HUES64 (cell line): Measurements from ENCODE around the gene KIF27.
"Not testable (repeated sequence)": the region's sequence is repeated elsewhere in the genome, so short reads cannot be mapped to it uniquely, and the experiment has no call there.

Experiments used
- H3K27ac ChIP-seq: 2 replicates; pipeline ENCODE4 v1.7.0; 2013; ENCODE audit warnings: low read depth, low read length, inconsistent platforms
- H3K27me3 ChIP-seq: 2 replicates; pipeline ENCODE4 v1.6.1; 2013; ENCODE audit warnings: mild to moderate bottlenecking, low read length; ENCODE audit not compliant: insufficient read depth
- H3K36me3 ChIP-seq: 2 replicates; pipeline ENCODE4 v1.6.1; 2013; ENCODE audit warnings: mild to moderate bottlenecking, low read length; ENCODE audit not compliant: insufficient read depth
- H3K4me1 ChIP-seq: 2 replicates; pipeline ENCODE4 v1.6.1; 2013; ENCODE audit warnings: mild to moderate bottlenecking, low read length, moderate library complexity; ENCODE audit not compliant: insufficient read depth
- H3K4me3 ChIP-seq: 2 replicates; pipeline ENCODE4 v1.5.1; 2013; ENCODE audit warnings: mild to moderate bottlenecking, low read length, moderate library complexity
- H3K9ac ChIP-seq: 2 replicates; pipeline ENCODE4 v1.6.1; 2013; ENCODE audit warnings: mild to moderate bottlenecking, low read depth, low read length
- H3K9me3 ChIP-seq: 2 replicates; pipeline ENCODE4 v1.6.1; 2013; ENCODE audit warnings: low read depth, low read length; ENCODE audit not compliant: insufficient read depth
- WGBS: fragments of 150-250, 120-280 bp; methylation state at CpG from one replicate; pipeline ENCODE4 v1.1.7; 2013; ENCODE audit warnings: missing lambda C conversion rate; 5-methylcytosine and 5-hydroxymethylcytosine counted together

The KIF27 gene

DNA sequence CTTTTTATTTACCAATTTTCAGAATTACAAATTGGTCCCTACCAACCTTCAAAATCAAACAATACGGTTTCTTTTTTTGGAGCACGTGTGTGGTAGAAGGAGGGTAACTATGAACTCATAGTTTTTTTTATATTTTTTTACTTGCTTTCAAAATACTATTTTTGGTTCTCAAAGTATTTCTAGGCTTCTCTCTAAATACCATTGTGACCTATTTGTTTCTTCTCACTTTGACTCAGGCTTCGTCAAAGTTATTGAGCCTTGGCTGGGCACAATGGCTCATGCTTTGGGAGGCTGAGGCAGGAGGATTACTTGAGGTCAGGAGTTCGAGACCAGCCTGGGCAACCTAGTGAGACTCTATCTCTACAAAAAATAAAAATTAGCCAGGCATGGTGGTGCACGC lies 11.6 kb upstream of the KIF27 start:
- Histone ChIP-seq H3K9ac (no peak overlapping the region), H3K36me3 (no peaks in the 10 kb centered on the region), H3K9me3 (no peaks in the 10 kb centered on the region), H3K4me3 (no peak overlapping the region), H3K27me3 (no peaks in the 10 kb centered on the region), H3K27ac (no peak overlapping the region), H3K4me1 (peaks cover 14% of the 10 kb centered on the region; the same call in 1 of the 2 replicates)
- 87% methylated on average over 3 of the region's 5 CpGs for WGBS

- H3K4me1 ChIP-seq: peaks cover 14% of the 10 kb centered on the region; the same call in 1 of the 2 replicates
- H3K9me3 ChIP-seq: no peaks in the 10 kb centered on the region
- H3K27me3 ChIP-seq: no peaks in the 10 kb centered on the region; the same call in 1 of the 2 replicates
- no peak overlapping the region for H3K9ac ChIP-seq
- no peaks in the 10 kb centered on the region for H3K36me3 ChIP-seq
- 95% methylated on average over 2 of the region's 2 CpGs for WGBS
- no peak overlapping the region for H3K4me3 ChIP-seq
- H3K27ac ChIP-seq: no peak overlapping the region
These were observed 10.8 kb upstream of the KIF27 start for GRCh38 chr9:83932011-83932410.

GRCh38 chr9:83930881-83931280 lies 9.6 kb upstream of the KIF27 start:
- H3K4me3 ChIP-seq: no peak overlapping the region
- H3K36me3 ChIP-seq: no peaks in the 10 kb centered on the region
- H3K27ac ChIP-seq: no peak overlapping the region
- no peak overlapping the region for H3K9ac ChIP-seq
- 97% methylated on average over 5 of the region's 5 CpGs for WGBS
- peaks cover 14% of the 10 kb centered on the region; the same call in 1 of the 2 replicates for H3K4me1 ChIP-seq
- H3K9me3 ChIP-seq: no peaks in the 10 kb centered on the region
- no peaks in the 10 kb centered on the region; the same call in 1 of the 2 replicates for H3K27me3 ChIP-seq

GRCh38 chr9:83927591-83927990 lies 6.4 kb upstream of the KIF27 start:
- Histone ChIP-seq H3K27ac (no peak overlapping the region), H3K27me3 (no peaks in the 10 kb centered on the region; the same call in 1 of the 2 replicates), H3K36me3 (no peaks in the 10 kb centered on the region), H3K4me1 (no peaks in the 10 kb centered on the region), H3K4me3 (no peak overlapping the region), H3K9ac (no peak overlapping the region), H3K9me3 (no peaks in the 10 kb centered on the region)
- WGBS: 88% methylated on average over 1 of the region's 1 CpG

DNA sequence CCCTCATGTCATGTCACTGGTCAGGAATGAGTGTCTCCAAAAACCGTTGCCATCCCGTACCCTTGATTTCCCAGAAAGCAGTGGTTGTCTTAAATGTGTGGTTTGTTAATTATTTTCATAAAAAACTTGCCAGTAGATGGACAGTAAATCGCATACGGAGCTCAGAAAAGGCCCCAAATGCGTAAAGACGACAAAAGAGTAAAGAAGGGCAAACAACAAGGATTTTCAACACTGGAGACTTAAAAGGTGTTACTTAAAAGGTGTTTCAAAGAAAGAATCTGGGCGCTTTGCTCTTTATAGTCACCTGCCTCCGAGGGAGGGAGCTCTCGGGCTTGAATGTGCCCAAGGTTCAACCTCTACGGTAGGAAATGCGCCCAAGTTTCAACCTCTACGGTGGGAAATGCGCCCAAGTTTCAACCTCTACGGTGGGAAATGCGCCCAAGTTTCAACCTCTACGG lies 734 bp downstream of the KIF27 start:
- 3% methylated on average over 16 of the region's 16 CpGs for WGBS
- Histone ChIP-seq H3K27me3 (no peaks in the 10 kb centered on the region), H3K4me1 (peaks cover 8% of the 10 kb centered on the region; the same call in 1 of the 2 replicates), H3K9me3 (no peaks in the 10 kb centered on the region), H3K4me3 (peak overlapping the region; percentile 70), H3K27ac (peak overlapping the region; percentile 91), H3K36me3 (no peaks in the 10 kb centered on the region), H3K9ac (peak overlapping the region; percentile 90)

GRCh38 chr9:83919111-83919510 lies 2.1 kb downstream of the KIF27 start:
- H3K9ac ChIP-seq: no peak overlapping the region
- no peaks in the 10 kb centered on the region for H3K27me3 ChIP-seq
- peaks cover 8% of the 10 kb centered on the region; the same call in 1 of the 2 replicates for H3K4me1 ChIP-seq
- no peak overlapping the region for H3K27ac ChIP-seq
- H3K9me3 ChIP-seq: no peaks in the 10 kb centered on the region
- no peaks in the 10 kb centered on the region for H3K36me3 ChIP-seq
- 100% methylated on average over 1 of the region's 1 CpG for WGBS
- H3K4me3 ChIP-seq: no peak overlapping the region

- H3K9ac ChIP-seq, H3K4me1 ChIP-seq, H3K4me3 ChIP-seq, H3K36me3 ChIP-seq, H3K27ac ChIP-seq, H3K9me3 ChIP-seq, H3K27me3 ChIP-seq: not testable (repeated sequence)
- 32% methylated on average over 2 of the region's 3 CpGs for WGBS
These were observed 9.0 kb downstream of the KIF27 start for GRCh38 chr9:83912194-83912593.

GRCh38 chr9:83906144-83906543 lies 15.1 kb downstream of the KIF27 start:
- no peak overlapping the region for H3K4me3 ChIP-seq
- no peaks in the 10 kb centered on the region for H3K9me3 ChIP-seq
- no peaks in the 10 kb centered on the region for H3K36me3 ChIP-seq
- no peaks in the 10 kb centered on the region for H3K27me3 ChIP-seq
- no peaks in the 10 kb centered on the region for H3K4me1 ChIP-seq
- no peak overlapping the region for H3K27ac ChIP-seq
- H3K9ac ChIP-seq: no peak overlapping the region

- not testable (repeated sequence) for H3K9ac ChIP-seq, H3K27ac ChIP-seq, H3K9me3 ChIP-seq, H3K36me3 ChIP-seq, H3K4me1 ChIP-seq, H3K4me3 ChIP-seq, H3K27me3 ChIP-seq
- no CpG with 5 or more reads among the region's 5 CpGs for WGBS
These were observed 20.6 kb downstream of the KIF27 start for GRCh38 chr9:83900615-83901014.

- WGBS: 97% methylated on average over 2 of the region's 2 CpGs
- H3K4me1 ChIP-seq, H3K4me3 ChIP-seq, H3K27me3 ChIP-seq, H3K9me3 ChIP-seq, H3K36me3 ChIP-seq, H3K27ac ChIP-seq, H3K9ac ChIP-seq: not testable (repeated sequence)
These were observed 26.9 kb downstream of the KIF27 start for GRCh38 chr9:83894301-83894700.

DNA sequence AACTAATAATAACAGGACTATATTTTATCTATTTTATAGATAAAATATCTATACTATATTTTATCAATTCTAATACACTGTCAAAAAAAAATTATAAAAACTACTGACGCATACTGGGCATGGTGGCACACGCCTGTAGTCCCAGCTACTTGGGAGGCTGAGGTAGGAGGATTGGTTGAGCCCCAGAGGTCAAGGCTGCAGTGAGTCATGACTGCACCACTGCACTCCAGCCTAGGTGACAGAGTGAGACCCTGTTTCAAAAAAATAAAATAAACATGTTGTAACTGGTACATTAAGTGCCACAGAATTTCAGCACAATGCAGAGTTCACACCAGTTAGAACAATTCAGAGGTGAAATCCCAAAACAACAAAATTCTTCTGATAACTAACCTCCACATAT lies 34.7 kb downstream of the KIF27 start:
- not testable (repeated sequence) for H3K4me3 ChIP-seq, H3K9ac ChIP-seq, H3K36me3 ChIP-seq, H3K9me3 ChIP-seq, H3K4me1 ChIP-seq, H3K27ac ChIP-seq, H3K27me3 ChIP-seq
- 92% methylated on average over 2 of the region's 2 CpGs for WGBS

- H3K36me3 ChIP-seq, H3K9ac ChIP-seq, H3K27ac ChIP-seq, H3K9me3 ChIP-seq, H3K4me3 ChIP-seq, H3K27me3 ChIP-seq, H3K4me1 ChIP-seq: not testable (repeated sequence)
- 87% methylated on average over 2 of the region's 3 CpGs for WGBS
These were observed 35.5 kb downstream of the KIF27 start for GRCh38 chr9:83885559-83886240.
